HCT116 (cell line): ENCODE measurements around the gene ATAD2B. TPM values are rescaled to one million over a fixed set of nuclear protein-coding genes. Genes with fewer than 3 reads are reported as not detected.

Experiments used
- ATAC-seq: fragments of 200-7000 bp; cut with Tn5 transposase; 2 replicates; pipeline ENCODE4 v1.9.1; 2020; ENCODE audit warnings: mild to moderate bottlenecking, moderate library complexity
- BruUV-seq: library from RNA; stranded (reverse); fragments of 400-500 nt; replicated peaks from 2 replicates; lab custom pipeline; 2021; lab: Mats Ljungman, UMichigan
- CTCF ChIA-PET: fragments of 300-600 bp; sonication (Branson Sonifier 250); formaldehyde crosslinking; loops from one replicate; lab custom pipeline; 2021; ENCODE audit warnings: antibody characterized with exemption; lab: Charles Lee
- POLR2A ChIA-PET: fragments of 300-600, 350-600 bp; sonication (Branson Sonifier 250); formaldehyde crosslinking; loops from one replicate; lab custom pipeline; 2021; ENCODE audit warnings: antibody characterized with exemption; lab: Charles Lee
- RAD21 ChIA-PET, 2 experiments: fragments of 300-600 bp; sonication (Branson Sonifier 250); formaldehyde crosslinking; loops; one replicate each; lab custom pipeline; 2023; ENCODE audit warnings: low total read pairs in 2 of 2; ENCODE audit not compliant: uncharacterized antibody in 2 of 2, unreplicated experiment in 2 of 2, low non-redundant PET in 1 of 2; lab: Charles Lee
- DNase-seq: peaks from one replicate; pipeline ENCODE4 v3.0.0-alpha.2; 2010; ENCODE audit warnings: low read depth, low spot score
- H2AFZ ChIP-seq: fragments of 200-600 bp; shearing (Covaris generic), sonication (generic); 2 replicates; pipeline ENCODE4 v1.6.1; 2017; ENCODE audit warnings: low read depth, mixed run types, mixed read lengths, antibody characterized with exemption, low read length; ENCODE audit not compliant: poor library complexity, severe bottlenecking
- H3K27ac ChIP-seq: 2 replicates; pipeline ENCODE4 v1.5.1; 2012; ENCODE audit warnings: low read depth, low read length
- H3K27me3 ChIP-seq: fragments of 200-600 bp; sonication (generic); 2 replicates; pipeline ENCODE4 v1.6.1; 2016; ENCODE audit warnings: mixed run types, low read length, mixed read lengths; ENCODE audit not compliant: insufficient read depth
- H3K36me3 ChIP-seq, 2 experiments: fragments of 200-500 bp in 1 of 2; fragments of 200-600 bp in 1 of 2; sonication (Bioruptor generic) in 1 of 2; sonication (generic) in 1 of 2; 2 replicates each; pipeline versions ENCODE4 v1.5.1 to v1.6.1; 2014 to 2016; ENCODE audit warnings: low read length in 2 of 2, inconsistent platforms in 1 of 2, mixed read lengths in 1 of 2, mixed run types in 1 of 2; ENCODE audit not compliant: insufficient read depth in 2 of 2, control insufficient read depth in 1 of 2
- H3K4me1 ChIP-seq, 2 experiments: fragments of 200-600 bp in 1 of 2; sonication (generic) in 1 of 2; 2 replicates each; pipeline versions ENCODE4 v1.5.1 to v1.6.1; 2012 to 2017; ENCODE audit warnings: low read length in 2 of 2, inconsistent platforms in 1 of 2, mild to moderate bottlenecking in 1 of 2, mixed read lengths in 1 of 2, mixed run types in 1 of 2, moderate library complexity in 1 of 2; ENCODE audit not compliant: insufficient read depth in 2 of 2, control insufficient read depth in 1 of 2
- H3K4me2 ChIP-seq: fragments of 200-600 bp; sonication (generic); 2 replicates; pipeline ENCODE4 v1.6.1; 2017; ENCODE audit warnings: mixed run types, low read length, mixed read lengths
- H3K4me3 ChIP-seq, 2 experiments: fragments of 200-600 bp in 1 of 2; sonication (generic) in 1 of 2; replicated peaks in 1 of 2; 2 replicates each; pipeline ENCODE4 v1.5.1; 2011 to 2016; ENCODE audit warnings: low read length in 2 of 2, control low read depth in 1 of 2, low read depth in 1 of 2, mild to moderate bottlenecking in 1 of 2, mixed read lengths in 1 of 2, mixed run types in 1 of 2
- H3K79me2 ChIP-seq: fragments of 200-600 bp; sonication (generic); 2 replicates; pipeline ENCODE4 v1.6.1; 2017; ENCODE audit warnings: mild to moderate bottlenecking, mixed run types, low read length, moderate library complexity, mixed read lengths; ENCODE audit not compliant: insufficient read depth
- H3K9ac ChIP-seq: fragments of 200-600 bp; sonication (generic); 2 replicates; pipeline ENCODE4 v1.6.1; 2016; ENCODE audit warnings: low read length, mixed read lengths
- H3K9me2 ChIP-seq: fragments of 200-600 bp; sonication (generic), shearing (Covaris generic); 2 replicates; pipeline ENCODE4 v1.6.1; 2017; ENCODE audit warnings: mixed run types, mild to moderate bottlenecking, moderate library complexity; ENCODE audit not compliant: insufficient read depth
- H3K9me3 ChIP-seq, 2 experiments: fragments of 200-500 bp in 1 of 2; fragments of 200-600 bp in 1 of 2; sonication (Bioruptor generic) in 1 of 2; sonication (generic) in 1 of 2; 2 replicates each; pipeline ENCODE4 v1.6.1; 2014 to 2017; ENCODE audit warnings: low read length in 2 of 2, mixed read lengths in 2 of 2, inconsistent platforms in 1 of 2, low read depth in 1 of 2, mild to moderate bottlenecking in 1 of 2, mixed run types in 1 of 2, moderate library complexity in 1 of 2; ENCODE audit not compliant: control insufficient read depth in 1 of 2, insufficient read depth in 1 of 2
- H4K20me1 ChIP-seq: fragments of 200-600 bp; sonication (generic), shearing (Covaris generic); 2 replicates; pipeline ENCODE4 v1.6.1; 2017; ENCODE audit warnings: mixed run types, mild to moderate bottlenecking, moderate library complexity; ENCODE audit not compliant: insufficient read depth
- ATF3 ChIP-seq: IDR thresholded peaks from 2 replicates; pipeline ENCODE4 v1.6.1; 2012
- CBX3 ChIP-seq: IDR thresholded peaks from 2 replicates; pipeline ENCODE4 v1.6.1; 2012; ENCODE audit warnings: low read depth
- CTCF ChIP-seq, 3 experiments: fragments of 200-600 bp in 1 of 3; sonication (generic) in 1 of 3; IDR thresholded peaks in 2 of 3; conservative IDR thresholded peaks in 1 of 3; 2 replicates each; pipeline ENCODE4 v1.5.1; 2012 to 2017; ENCODE audit warnings: low read depth in 2 of 3, low read length in 2 of 3, antibody characterized with exemption in 1 of 3, borderline replicate concordance in 1 of 3, control low read depth in 1 of 3, mild to moderate bottlenecking in 1 of 3, mixed read lengths in 1 of 3, mixed run types in 1 of 3, moderate library complexity in 1 of 3; ENCODE audit not compliant: insufficient read depth in 1 of 3
- EGR1 ChIP-seq: IDR thresholded peaks from 2 replicates; pipeline ENCODE4 v1.6.1; 2012; ENCODE audit warnings: low read depth
- ELF1 ChIP-seq: IDR thresholded peaks from 2 replicates; pipeline ENCODE4 v1.6.1; 2012; ENCODE audit warnings: low read depth, borderline replicate concordance
- FOSL1 ChIP-seq: IDR thresholded peaks from 2 replicates; pipeline ENCODE4 v1.6.1; 2012; ENCODE audit warnings: low read depth
- JUND ChIP-seq: IDR thresholded peaks from 2 replicates; pipeline ENCODE4 v1.6.1; 2012
- POLR2AphosphoS5 ChIP-seq: IDR thresholded peaks from 2 replicates; pipeline ENCODE4 v1.6.1; 2011; ENCODE audit warnings: mild to moderate bottlenecking, low read depth, low read length, moderate library complexity
- RAD21 ChIP-seq: IDR thresholded peaks from 2 replicates; pipeline ENCODE4 v1.6.1; 2012; ENCODE audit warnings: low read depth, mild to moderate bottlenecking
- SIN3A ChIP-seq: IDR thresholded peaks from 2 replicates; pipeline ENCODE4 v1.6.1; 2012; ENCODE audit warnings: low read depth
- TCF7L2 ChIP-seq: IDR thresholded peaks from 2 replicates; pipeline ENCODE4 v1.7.0; 2011; ENCODE audit warnings: borderline replicate concordance, inconsistent platforms; ENCODE audit not compliant: insufficient read depth, insufficient read length; ENCODE audit errors: extremely low read depth
- YY1 ChIP-seq: IDR thresholded peaks from 2 replicates; pipeline ENCODE4 v1.6.1; 2011; ENCODE audit warnings: low read length, low read depth, moderate library complexity, mild to moderate bottlenecking; ENCODE audit not compliant: insufficient replicate concordance; ENCODE audit errors: extremely low read depth
- ZFX ChIP-seq: fragments of 450-650 bp; IDR thresholded peaks from 2 replicates; pipeline ENCODE4 v1.6.1; 2017
- intact Hi-C: fragments of 100-400 bp; cut with micrococcal nuclease; formaldehyde crosslinking; loops from 2 replicates; pipeline ENCODE4 v1.10.0; 2022
- total RNA-seq: library from RNA; stranded (reverse); gene quantifications from one replicate; pipeline ENCODE4 v1.2.1, GENCODE V29; 2021; ENCODE audit not compliant: unreplicated experiment
- TF ChIP-seq, protein P1 (sequence below): IDR thresholded peaks from 2 replicates; pipeline ENCODE4 v1.6.1; 2012
- TF ChIP-seq, protein P2 (sequence below): IDR thresholded peaks from 2 replicates; pipeline ENCODE4 v1.6.1; 2012; ENCODE audit warnings: low read depth

The ATAD2B gene
- total RNA-seq, 1 experiment from 2014 or later, result 9.6 TPM

GRCh38 chr2:23709311-23709710 is 217.6 kb downstream of the ATAD2B start:
- Histone ChIP-seq H3K4me3 (no peak overlapping the region), H3K9me3 (no peaks in the 10 kb centered on the region), H3K27me3 (no peaks in the 10 kb centered on the region), H3K36me3 (no peaks in the 10 kb centered on the region), H2AFZ (no peak overlapping the region), H3K4me2 (no peak overlapping the region), H3K4me1 (no peaks in the 10 kb centered on the region), H3K9me2 (no peaks in the 10 kb centered on the region), H3K27ac (no peak overlapping the region), H3K9ac (no peak overlapping the region), H3K79me2 (no peaks in the 10 kb centered on the region), H4K20me1 (no peaks in the 10 kb centered on the region)
- CTCF ChIA-PET, result no interaction called here
- TF ChIP-seq POLR2AphosphoS5, result no peak
- TF ChIP-seq TCF7L2, result no peak
- TF ChIP-seq ATF3, result no peak
- no peak for TF ChIP-seq SIN3A
- TF ChIP-seq YY1, result no peak
- no peak for TF ChIP-seq CTCF (IDR thresholded peaks at IDR 0.05 in 2 of 3, conservative IDR thresholded peaks at IDR 0.05 in 1 of 3; ENCODE audit: borderline replicate concordance in 1 of 3, insufficient read depth in 1 of 3, low read depth in 2 of 3, low read length in 2 of 3)
- TF ChIP-seq ZFX, result no peak
- POLR2A ChIA-PET, result no interaction called here
- ATAC-seq (no peak), DNase-seq (no peak)
- intact Hi-C loops, result no loop called here
- RAD21 ChIA-PET, result no interaction called here
- BruUV-seq, result no TSS peak

DNA sequence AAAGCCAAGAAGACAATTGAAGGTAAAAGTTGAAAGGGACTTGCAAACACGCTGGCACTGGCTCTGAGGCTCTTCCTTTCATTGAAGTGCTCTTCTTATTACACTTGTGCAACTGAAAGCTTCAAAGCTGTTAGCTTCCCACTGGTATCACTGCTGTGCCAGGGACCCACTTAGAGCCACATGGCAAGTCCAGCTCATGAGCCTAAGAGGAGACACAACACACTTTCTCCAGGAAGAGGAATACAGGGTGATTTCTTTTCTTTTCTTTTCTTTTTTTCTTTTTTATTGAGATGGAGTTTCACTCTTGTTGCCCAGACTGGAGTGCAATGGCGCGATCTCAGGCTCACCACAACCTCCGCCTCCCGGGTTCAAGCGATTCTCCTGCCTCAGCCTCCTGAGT is 218.2 kb downstream of the ATAD2B start:
- DNase-seq, result no peak
- no peaks in the 10 kb centered on the region for H4K20me1 ChIP-seq
- no peak overlapping the region for H3K4me3 ChIP-seq
- ATAC-seq, result no peak
- no TSS peak for BruUV-seq
- H3K9ac ChIP-seq, result no peak overlapping the region
- H3K36me3 ChIP-seq, result no peaks in the 10 kb centered on the region
- H3K4me2 ChIP-seq, result no peak overlapping the region
- no peak overlapping the region for H3K27ac ChIP-seq
- no peak overlapping the region for H2AFZ ChIP-seq
- no peaks in the 10 kb centered on the region for H3K9me3 ChIP-seq
- CTCF ChIA-PET, result no interaction called here
- no peaks in the 10 kb centered on the region for H3K27me3 ChIP-seq
- RAD21 ChIA-PET, result no interaction called here
- H3K4me1 ChIP-seq, result no peaks in the 10 kb centered on the region
- H3K9me2 ChIP-seq, result no peaks in the 10 kb centered on the region
- POLR2A ChIA-PET, result no interaction called here
- intact Hi-C loops, result no loop called here
- no peaks in the 10 kb centered on the region for H3K79me2 ChIP-seq
- TF ChIP-seq SIN3A (no peak), RAD21 (no peak), ELF1 (no peak), CBX3 (no peak), YY1 (no peak), FOSL1 (no peak), EGR1 (no peak), JUND (no peak)
- TF ChIP-seq, protein P1, sequence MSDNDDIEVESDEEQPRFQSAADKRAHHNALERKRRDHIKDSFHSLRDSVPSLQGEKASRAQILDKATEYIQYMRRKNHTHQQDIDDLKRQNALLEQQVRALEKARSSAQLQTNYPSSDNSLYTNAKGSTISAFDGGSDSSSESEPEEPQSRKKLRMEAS, result no peak
- TF ChIP-seq, protein P2, sequence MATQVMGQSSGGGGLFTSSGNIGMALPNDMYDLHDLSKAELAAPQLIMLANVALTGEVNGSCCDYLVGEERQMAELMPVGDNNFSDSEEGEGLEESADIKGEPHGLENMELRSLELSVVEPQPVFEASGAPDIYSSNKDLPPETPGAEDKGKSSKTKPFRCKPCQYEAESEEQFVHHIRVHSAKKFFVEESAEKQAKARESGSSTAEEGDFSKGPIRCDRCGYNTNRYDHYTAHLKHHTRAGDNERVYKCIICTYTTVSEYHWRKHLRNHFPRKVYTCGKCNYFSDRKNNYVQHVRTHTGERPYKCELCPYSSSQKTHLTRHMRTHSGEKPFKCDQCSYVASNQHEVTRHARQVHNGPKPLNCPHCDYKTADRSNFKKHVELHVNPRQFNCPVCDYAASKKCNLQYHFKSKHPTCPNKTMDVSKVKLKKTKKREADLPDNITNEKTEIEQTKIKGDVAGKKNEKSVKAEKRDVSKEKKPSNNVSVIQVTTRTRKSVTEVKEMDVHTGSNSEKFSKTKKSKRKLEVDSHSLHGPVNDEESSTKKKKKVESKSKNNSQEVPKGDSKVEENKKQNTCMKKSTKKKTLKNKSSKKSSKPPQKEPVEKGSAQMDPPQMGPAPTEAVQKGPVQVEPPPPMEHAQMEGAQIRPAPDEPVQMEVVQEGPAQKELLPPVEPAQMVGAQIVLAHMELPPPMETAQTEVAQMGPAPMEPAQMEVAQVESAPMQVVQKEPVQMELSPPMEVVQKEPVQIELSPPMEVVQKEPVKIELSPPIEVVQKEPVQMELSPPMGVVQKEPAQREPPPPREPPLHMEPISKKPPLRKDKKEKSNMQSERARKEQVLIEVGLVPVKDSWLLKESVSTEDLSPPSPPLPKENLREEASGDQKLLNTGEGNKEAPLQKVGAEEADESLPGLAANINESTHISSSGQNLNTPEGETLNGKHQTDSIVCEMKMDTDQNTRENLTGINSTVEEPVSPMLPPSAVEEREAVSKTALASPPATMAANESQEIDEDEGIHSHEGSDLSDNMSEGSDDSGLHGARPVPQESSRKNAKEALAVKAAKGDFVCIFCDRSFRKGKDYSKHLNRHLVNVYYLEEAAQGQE, result no peak
